Measurements from ENCODE around the gene LAMA5.

The LAMA5 gene

DNA sequence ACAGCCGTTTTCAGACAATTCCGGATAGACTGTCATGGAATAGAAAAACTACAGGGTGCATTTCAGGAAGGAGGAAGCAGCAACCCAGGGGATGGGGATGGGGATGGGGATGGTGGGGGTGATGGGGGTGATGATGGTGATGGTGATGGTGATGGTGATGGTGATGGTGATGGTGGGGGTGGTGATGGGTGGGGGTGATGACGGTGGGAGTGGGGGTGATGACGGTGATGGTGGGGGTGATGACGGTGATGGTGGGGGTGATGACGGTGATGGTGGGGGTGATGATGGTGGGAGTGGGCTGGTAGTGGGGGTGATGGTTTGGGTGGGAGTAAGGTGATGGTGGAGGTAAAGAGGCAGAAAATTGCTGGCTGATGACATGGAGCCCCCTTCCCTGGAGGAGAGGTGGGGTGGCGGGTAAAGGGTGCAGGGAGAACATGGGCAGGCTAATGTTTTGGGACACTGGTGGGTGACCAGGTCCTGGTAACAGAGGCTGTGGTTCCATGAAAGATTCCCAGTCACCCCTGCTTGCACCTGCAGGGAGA is 17.5 kb downstream of the LAMA5 start:
- no peak for DNase-seq (ENCODE audit: low read depth in 2 of 2)

DNA sequence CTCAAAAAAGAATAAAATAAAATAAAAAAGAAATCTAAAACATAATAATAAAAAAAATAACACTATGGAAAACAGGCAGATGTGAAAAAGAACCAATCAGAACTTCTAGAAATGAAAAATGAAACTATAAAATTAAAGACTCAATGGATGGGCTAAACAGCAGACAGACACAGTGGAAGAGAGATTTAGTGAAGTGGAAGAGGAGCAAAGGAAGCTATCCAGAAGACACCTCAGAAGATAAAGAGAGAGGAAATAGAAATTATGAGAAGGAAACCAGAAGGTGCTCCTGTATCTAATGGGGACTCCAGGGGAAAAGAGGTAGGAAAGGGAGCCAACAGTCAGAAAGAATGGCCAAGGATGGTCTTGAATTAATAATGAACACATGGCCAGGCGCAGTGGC is 18.5 kb downstream of the LAMA5 start:
- DNase-seq (ENCODE audit: low read depth in 2 of 2): no peak

DNA sequence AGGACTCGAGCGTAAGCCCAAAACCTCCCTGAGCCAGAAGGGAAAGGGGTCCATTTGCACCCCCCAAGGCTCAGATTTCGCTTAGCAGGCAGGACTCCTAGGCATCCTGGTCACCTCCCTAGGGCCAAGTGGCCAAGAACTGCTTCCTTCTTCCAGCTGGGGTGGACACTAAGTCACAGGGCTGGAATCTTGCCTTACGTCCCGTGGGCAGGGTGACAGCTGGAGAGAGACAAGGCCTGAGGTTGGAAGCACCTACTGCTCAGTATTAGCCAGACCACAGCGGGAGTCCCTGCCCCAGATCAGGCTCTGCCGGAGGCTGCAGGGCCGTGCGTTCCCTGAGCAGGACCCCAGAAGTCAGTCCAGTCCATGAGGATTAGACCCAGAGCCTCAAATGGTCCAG is 19.7 kb downstream of the LAMA5 start:
- no peak for DNase-seq (ENCODE audit: low read depth in 2 of 2)

DNA sequence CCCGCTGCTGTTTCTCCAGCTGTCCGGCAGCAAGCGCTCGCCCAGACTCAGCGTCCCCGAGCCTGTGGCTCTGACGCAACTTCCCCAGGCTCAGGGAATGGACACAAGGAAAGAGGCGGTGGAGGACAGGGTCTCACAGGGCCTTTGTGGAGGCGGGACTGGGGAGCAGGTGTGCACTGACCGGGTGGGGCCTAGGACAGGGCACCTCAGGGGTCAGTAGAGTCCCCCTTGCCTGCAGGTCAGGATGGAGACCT is 20.0 kb downstream of the LAMA5 start:
- DNase-seq (ENCODE audit: low read depth in 2 of 2): no peak

DNA sequence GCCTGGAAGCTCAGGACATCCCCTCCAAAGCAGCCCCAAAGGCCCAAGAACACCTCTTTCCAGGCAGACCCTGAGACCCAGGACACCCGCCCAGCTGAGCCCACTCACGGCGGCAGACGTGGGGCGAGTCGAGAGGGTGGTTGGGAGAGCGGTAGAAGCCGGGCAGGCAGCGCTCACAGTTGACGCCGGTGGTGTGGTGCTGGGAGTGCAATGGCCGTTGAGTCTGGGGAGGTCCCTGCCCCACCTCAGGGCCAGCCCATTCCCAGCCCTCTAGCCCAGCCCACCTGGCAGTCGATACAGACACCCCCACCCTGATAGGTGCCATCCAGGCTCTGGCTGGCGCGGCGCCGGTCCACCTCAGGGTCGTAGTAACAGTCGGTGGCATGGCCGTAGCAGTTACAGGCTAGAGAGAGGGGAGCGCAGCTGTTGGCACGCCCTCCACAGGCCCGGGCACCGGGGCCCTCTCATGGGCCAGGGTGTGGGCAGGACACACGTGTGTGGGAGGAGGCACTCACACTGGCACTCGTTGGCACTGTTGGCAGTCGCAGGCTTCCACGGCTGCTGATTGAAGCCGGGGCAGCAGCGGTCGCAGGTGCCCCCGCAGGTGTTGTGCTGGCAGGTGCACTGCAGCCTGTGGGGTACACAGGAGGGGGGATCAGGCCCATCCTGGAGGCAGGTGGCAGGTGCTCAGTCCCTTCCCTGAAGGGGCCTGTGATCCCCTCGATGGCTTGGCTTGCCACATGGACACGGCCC is 20.5 kb downstream of the LAMA5 start:
- no peak for DNase-seq (ENCODE audit: low read depth in 2 of 2)

DNA sequence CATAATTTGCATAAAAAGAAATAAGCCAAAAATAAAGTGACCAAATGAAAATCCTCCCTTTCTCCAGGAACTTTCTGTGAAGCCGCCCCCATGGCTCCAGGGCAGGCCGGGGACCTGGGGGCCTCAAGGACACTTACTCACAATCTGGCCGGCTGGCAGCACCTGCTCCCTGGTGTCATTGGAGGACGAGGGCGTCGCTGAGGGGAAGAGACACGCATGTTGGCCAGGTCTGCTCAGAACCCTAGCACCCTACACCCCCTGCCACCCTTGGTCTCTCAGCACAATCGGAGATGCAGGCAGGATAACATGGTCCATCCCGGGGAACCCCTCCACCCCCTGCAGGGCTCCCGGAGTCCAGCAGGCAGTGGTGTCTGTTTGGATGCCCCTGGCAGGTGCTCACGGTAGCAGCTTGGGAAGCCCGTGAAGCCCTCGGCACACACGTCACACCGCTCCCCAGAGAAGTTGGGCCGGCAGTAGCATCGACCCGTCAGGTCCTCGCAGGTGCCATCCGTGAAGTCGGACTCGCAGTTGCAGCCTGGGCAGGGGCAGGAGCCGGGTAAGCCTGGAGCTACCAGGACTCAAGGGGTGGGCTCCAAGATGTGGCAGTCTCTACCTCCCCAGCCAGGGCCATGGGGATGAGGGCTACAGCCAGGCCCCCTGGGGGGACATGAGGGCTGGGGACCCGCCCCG is 21.3 kb downstream of the LAMA5 start:
- no peak for DNase-seq (ENCODE audit: low read depth in 2 of 2)

DNA sequence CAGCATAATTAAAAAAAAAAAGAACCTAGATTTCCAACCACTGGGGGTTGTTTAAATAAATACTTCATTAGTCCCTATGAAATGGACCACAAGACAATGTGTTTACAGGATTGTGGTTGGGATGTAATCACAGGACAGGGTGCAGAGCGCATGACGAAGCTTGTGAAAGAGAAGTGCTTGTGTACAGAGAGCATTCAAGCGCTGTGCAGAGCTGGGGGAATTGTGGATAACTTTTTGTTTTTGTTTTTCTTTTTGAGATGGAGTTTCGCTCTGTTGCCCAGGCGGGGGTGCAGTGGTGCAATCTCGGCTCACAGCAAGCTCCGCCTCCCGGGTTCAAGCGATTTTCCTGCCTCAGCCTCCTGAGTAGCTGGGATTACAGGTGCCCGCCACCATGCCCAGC is 22.3 kb downstream of the LAMA5 start:
- no peak for DNase-seq (ENCODE audit: low read depth in 2 of 2)

DNA sequence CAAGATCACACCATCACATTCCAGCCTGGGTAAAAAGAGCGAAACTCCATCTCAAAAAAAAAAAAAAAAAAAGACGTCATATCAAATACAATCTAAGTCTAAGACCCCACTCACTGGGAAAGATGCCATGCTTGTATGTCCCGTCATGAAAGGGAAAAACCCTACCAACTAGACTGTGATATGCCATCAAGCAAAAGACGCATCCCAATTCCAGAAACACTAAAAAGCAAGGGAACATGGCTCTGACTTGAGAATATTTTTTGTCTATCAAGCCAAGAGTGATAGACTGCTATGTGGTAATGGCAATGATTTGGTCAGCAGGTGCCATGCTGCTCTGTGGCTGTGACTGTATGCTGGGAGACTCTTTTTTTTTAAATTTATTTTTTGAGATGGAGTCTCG is 23.0 kb downstream of the LAMA5 start:
- no peak for DNase-seq (ENCODE audit: low read depth in 2 of 2)

DNA sequence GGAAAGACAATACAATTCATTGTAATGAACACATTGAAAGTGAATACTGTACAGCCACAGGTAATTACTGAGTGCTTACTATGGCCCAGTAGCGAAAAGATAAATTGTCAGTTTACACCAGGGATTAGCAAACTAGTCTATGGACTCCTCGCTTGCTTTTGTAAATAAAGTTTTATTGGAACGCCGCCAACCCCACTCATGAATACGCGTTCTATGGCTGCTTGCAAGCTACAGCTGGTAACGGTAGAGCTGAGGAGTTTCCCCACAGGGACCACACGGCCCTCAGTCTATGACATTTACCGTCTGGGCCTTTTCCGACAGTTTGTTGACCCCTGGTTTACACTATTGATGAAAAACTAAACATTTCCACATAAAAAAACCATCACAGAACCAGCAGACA is 24.2 kb downstream of the LAMA5 start:
- DNase-seq (ENCODE audit: low read depth in 2 of 2): no peak

DNA sequence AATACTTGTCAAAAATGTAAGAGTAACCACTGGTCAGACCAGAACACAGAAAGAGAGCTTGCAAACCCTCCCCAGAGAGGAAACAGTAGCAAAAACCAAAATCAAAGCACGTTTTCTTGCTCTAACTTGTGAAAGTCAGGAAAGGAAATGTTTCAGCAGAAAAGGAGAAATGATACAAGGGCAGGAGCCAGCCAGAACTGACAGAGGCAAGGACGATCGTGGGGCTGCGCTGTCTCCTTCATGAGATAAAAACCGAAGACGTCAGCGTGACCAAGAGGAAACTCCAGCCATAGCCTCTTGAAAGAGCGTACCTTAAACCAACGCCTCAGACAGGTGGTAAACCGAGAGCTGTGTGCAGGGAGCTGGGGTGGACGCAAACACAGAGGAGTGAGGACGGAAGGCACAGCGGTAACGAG is 27.5 kb downstream of the LAMA5 start:
- no peak for DNase-seq (ENCODE audit: low read depth in 2 of 2)

DNA sequence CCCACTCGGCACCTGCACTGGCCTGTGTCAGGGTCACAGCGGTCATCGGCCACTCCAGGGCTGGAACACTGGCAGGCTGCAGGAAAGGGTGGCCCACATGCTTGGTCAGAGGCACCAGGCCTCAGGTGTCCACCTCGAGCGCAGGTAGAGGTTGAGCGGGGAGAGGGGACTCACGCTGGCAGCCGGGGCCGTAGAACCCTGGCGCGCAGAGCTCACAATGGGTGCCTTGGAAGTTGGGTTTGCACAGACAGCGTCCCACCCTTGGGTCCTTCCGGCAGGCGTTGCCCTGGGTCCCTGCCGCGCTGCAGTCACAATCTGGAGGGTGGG is 28.9 kb downstream of the LAMA5 start:
- DNase-seq (ENCODE audit: low read depth in 2 of 2): no peak

DNA sequence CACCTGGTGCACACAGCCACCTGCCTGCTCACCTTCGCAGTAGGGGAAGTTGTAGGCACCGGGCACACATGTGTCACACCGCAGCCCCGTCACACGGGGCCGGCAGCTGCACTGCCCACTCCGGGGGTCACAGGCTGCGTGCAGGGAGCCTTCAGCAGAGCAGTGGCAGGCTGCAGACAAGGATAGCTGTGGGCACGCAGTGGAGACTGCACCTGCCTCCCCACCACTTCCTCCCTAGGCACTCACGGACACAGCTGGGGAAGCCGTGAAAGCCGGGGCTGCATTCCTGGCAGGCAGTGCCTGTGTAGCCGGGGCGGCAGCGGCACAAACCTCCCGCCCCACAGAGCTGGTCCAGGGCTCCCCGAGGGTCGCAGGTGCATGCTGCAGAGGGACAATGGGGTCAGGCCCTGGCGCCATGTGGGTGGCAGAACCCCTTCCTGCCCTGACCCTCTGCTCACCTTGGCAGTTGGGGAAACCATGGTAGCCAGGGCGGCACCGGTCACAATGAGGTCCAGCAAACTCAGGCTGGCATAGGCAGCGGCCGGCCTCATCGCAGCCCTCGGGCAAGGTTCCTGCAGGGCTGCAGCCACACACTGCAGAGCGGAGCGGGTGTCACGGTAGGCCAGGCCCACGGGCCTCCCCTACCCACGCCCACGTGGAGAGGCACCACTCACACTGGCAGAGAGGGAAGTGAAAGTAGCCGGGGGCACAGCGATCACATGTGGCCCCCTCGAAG is 29.4 kb downstream of the LAMA5 start:
- DNase-seq (ENCODE audit: low read depth in 2 of 2): no peak

DNA sequence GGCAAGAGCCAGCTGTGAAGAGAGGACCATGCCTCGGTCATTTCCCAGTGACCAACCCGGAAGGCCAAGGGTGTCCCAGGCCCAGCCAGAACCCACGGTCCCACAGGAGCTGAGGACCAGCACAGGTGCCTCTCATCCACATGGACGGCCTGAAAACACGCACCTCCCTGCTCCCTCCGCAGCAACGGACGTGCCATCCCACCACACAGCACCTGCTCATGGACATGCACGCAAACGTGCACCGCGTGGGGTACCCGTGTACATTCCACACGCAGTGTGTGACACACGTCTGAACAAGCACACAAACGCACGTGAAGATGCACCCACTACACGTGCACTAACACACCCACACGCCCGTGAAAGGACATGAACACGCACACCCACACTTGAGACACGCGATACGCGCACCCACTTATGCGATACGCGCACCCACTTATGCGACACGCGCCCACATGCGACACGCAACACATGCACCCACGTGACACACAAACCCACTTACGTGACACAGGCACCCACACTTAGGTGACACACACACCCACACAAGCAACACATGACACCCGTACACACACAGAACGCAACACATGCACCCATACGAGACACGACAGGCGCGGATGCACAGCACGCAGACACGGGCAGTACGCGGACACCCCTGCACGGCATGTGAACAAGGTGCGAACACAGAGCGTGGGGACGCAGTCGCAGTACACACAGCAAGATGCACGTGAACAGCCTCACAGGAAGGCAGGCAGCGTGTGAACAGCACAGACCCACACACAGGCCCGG is 30.1 kb downstream of the LAMA5 start:
- DNase-seq (ENCODE audit: low read depth in 2 of 2): no peak

DNA sequence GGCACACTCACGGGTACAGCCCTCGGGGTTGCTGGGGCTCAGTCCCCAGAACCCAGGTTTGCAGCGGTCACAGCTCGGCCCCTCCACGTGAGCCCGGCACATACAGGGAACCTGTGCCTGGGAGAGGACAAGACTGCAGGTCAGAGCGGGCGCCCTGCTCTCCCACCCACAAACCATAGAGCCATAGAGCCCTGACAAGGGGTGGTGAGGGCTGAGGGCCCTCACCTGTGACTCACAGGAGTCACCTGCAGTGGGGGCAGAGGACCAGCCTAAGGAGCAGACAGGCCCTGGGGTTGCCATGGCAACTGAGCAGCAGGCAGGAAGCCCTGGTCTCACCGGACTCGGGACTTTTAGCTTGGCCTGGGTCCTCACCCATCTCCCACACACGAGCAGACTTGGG is 30.8 kb downstream of the LAMA5 start:
- no peak for DNase-seq (ENCODE audit: low read depth in 2 of 2)

DNA sequence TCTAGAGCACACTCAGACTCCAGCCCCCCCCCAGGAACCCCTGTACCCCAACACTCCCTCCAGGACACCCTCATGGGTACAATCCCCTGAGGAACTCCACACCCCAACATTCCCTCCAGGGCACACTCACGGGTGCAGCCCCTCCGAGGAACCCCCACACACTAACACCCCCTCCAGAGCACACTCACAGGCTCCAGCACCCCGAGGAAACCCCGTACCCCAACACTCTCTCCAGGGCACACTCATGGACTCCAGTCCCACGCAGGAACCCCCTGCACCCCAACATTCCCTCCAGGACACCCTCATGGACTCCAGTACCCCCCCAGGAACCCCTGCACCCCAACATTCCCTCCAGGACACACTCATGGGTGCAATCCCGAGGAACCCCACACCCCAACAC is 31.6 kb downstream of the LAMA5 start:
- DNase-seq (ENCODE audit: low read depth in 2 of 2): no peak

DNA sequence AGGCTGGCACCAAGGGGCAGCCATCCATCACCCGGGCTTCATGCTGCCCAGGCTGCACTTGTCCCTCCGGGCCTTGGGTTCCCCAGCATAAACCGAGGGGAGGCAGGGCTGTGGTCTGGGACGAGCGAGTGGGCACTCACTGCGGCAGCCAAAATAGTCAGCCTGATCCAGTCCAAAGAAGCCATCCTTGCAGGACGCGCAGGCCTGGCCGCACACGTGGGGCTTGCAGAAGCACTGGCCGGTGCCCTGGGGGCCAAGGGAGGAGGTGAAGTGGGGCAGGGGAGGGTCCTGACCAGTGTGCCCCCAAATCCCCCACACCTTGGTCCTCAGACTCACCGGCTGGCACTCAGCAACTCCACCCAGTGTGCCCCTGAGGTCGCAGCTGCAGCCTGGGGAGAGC is 32.2 kb downstream of the LAMA5 start:
- DNase-seq (ENCODE audit: low read depth in 2 of 2): no peak

DNA sequence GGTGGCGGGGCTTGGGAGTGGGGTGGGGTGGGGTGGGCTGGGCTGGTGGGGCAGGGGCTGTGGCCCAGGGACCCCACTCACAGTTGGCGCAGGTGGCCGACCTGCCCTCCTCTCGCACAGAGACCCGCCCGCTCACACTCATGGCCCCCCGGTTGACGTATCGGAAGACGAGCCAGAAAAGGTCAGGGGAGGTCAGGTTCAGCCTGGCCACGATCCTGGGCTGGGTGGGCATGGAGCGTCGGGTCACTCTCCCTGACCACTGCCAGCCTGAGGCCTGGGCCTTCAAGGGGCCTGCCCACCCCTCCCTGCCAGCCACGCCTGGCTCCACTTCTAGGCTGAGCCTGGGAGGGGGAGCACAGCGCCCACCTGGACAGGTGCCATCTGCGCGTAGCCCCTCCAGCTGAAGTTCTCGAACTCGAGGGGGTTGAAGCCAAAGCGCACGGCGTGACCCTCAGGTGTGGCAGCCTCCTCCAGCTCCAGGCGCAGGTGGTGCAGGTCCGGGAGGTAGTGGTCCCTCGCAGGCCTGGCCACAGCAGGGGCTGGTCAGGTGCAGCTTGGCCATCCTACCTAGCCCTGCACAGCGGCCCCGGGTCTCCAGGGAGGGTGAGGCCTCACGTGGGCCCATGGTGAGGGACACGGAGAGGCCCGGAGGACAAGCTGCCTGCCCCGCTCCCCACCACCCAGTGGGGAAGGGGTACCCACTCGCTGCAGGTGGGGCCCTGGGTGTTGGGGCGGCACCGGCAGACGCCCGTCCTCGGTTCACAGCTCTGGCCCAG is 33.1 kb downstream of the LAMA5 start:
- DNase-seq (ENCODE audit: low read depth in 2 of 2): no peak

DNA sequence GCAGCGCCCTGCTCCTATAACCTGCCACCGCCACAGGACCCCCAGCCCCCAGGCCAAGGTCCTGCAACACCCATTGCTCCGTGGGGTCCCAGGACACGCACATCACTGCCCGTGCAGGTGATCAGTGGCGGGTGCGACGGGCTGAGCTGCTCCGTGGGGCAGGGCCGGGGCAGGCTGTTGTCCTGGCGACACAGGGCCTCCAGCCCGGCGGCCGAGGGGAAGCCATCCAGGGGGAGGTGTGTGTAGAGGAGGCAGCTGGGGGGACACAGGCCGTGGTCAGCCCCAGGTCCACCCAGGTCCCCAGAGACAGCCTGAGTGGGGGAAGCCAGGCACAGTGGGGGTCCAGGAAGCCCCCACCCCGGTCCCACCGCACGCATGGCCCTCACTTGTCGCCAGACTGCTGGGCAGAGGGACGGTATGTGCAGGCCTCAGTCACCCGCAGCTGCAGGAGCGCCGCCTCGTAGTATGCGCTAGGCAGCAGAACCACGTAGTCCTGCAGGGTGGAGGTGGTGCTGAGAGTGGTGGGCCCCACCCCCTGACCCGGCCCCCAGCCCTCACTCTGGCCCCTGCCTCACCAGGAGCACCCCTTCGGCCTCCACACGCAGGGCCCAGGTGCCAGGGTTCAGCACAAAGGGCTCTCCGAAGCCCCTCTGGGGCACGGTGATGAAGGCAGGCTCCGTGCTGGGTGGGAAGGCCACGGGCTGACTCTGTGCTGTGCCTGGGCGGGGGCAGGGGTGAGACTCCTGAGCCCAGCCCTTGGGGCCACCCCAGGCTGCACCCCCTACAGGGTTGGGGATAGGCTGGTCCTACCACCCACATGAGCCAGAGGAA is 33.9 kb downstream of the LAMA5 start:
- DNase-seq (ENCODE audit: low read depth in 2 of 2): no peak

DNA sequence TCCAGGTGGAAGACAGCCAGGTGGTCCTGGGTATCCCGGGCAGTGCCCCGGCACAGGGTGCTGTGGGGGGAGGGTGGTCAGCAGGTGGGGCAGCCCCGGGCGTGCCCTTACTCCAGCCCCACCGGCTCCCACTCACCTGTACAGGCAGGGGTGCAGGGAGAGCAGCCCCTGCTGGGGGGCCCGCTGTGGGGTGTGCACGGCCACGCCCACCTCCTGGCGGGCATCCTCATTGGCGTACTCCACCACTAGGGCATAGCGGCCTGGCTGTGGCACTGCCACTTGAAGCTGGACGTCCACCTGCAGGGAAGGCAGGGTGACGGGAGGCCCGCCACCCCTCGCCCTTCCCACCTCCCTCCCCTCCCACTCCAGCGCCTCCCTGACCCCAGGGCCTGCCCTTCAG is 34.7 kb downstream of the LAMA5 start:
- no peak for DNase-seq (ENCODE audit: low read depth in 2 of 2)

DNA sequence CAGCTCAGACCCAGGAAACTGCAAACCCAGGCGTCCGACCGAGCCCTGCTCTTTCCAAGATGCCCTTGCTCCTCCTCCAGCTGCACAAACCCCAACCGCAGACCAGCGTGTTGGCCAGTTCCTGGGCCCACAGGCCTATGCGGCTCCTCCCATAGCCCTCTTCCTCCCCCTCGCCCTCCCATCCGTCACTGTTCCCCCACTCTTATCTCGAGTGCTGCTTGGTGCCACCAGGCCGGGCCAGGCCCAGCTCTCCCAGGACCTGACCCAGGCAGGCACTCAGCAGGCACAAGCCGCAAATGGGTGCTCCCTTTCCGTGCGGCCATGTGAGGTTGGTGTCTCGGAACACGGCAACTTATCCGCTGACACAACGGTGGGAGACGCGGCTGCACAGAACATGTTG is 35.8 kb downstream of the LAMA5 start:
- DNase-seq (ENCODE audit: low read depth in 2 of 2): no peak

Measured in fibroblast of skin of left biceps (primary cell).